ENCODE results near the gene METTL17.
"Not testable (repeated sequence)": the region's sequence is repeated elsewhere in the genome, so short reads cannot be mapped to it uniquely, and the experiment has no call there.

METTL17 gene

DNA sequence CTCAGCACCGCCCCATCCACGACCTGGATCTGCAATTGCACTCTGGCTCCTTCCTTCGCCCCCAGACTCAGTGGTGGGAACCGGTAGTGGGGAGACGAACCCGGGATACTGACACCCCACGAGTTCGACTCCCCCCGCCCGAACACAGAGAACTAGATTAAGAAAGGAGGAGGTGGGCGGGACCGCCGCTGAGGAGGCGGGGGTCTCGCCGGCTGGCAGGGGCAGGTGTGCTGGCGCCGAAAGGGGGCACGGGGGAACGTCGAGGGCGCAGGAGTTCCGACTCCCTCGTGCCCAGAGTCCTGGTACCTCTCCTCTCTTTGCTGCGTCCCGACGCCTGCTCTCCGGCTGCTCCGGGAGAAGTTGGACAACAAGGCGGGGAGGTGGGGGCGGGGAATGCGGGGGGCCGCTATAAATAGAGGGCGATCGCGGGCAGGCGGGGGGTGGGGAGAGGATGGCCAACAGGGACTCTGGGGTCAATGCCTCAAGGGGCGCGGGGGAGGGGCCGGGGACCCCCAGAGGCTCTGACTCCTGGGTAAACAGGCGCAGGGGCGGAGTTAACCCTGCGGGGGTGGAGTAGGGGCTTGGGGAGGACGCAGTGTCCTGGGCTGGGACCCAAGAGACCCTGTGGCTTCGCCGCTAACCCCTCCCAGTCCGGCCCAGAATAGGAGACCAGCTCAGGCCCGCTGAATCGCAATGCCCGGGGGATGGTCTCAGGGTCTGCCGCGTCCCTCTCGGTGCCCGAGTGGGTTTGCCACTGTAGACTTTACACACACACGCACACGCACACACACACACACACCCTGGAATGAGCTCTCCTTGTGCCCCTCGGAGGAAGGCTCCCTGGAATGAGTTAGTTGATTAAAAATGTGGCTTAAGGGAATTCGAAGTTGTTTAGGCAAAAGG is 35.8 kb downstream of the METTL17 start:
- DNase-seq = no peak

DNA sequence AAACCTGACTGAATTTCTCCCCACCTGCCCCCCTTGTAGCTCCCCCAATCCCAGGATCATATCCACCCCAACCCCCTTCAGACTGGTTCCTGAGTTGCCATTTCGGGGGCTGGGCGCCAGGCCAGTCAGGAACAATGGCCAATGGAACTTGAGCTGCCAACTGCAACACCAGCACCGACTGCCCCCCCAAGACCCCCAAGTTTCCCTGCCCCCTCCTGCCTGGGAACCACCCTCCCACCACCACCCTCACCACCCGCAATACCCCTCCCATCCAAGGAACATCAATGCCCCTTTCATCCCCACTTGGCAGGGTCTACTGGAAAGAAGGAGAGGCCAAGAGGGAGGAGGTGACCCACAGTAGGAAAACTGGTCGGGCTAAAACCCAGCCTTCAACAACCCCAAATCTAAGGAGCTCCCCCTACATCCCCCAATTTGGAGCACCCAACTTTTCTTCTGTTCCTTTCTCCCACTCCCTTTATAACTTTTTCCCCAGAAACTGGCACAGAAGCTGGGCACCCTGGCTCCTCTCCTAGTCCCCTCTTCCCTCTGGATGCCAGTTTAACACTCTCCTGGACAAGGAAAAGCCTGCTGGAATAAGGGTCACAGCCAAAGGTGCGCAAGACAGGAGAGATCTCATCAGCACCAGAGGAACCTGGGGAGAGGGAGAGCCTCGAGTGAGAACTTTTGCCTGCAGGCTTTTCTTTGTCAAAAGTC is 36.7 kb downstream of the METTL17 start:
- no peak for DNase-seq

DNA sequence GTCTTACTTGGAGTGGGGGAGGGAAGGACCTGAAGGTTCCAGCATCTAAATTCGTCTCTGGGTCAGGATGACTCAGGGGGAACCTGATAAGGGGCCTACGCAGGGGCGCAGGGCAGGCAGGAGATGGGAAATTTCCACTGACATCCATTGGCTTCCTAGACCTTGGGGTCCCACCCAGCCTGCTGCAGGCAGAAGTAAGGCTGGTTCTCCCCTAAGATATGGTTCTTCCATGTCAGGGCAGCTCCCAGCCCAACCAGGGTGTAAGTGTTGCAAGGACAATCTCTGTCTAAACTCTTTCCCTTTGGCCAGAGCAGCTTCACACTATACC is 37.2 kb downstream of the METTL17 start:
- DNase-seq = no peak

DNA sequence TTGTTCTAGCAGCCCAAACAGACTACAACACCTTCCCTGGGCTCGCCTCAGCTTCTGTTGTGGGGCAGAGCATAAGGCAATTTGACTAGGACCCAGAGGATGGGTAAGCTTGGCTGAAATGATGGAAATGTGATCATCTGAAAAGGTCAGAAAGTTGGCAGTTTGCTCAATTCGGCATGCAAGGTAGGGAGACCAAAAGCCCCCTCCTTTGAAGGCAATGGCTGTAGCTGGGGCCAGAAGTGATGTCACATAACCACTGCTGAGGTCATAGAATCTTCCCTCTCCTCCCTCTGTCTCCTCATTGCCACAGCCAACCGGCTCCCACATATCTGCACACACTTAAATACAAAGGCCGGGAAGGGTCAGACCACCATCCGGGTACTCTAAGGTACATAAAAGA is 40.1 kb downstream of the METTL17 start, which contains the start of gene TPPP2:
Gene TPPP2, plus strand, starts transcription at position 301 of the 400 bp plus-strand sequence. CDS start 365 bp downstream, outside the sequence.
- no peak for DNase-seq

DNA sequence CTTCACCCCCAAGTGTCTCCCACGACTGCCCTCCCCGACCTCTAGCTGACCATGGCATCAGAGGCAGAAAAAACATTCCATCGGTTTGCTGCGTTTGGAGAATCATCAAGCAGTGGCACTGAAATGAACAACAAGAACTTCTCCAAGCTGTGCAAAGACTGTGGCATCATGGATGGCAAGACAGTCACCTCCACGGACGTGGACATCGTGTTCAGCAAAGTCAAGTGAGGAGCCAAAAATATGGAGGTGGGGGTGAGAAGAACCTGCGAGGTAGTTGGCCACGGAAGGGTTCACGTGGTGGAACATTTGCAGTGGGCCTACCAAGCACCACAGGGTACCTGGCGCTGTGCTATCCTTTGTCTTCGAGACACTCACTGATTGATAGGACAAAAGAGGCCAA is 40.8 kb downstream of the METTL17 start:
- DNase-seq = no peak

DNA sequence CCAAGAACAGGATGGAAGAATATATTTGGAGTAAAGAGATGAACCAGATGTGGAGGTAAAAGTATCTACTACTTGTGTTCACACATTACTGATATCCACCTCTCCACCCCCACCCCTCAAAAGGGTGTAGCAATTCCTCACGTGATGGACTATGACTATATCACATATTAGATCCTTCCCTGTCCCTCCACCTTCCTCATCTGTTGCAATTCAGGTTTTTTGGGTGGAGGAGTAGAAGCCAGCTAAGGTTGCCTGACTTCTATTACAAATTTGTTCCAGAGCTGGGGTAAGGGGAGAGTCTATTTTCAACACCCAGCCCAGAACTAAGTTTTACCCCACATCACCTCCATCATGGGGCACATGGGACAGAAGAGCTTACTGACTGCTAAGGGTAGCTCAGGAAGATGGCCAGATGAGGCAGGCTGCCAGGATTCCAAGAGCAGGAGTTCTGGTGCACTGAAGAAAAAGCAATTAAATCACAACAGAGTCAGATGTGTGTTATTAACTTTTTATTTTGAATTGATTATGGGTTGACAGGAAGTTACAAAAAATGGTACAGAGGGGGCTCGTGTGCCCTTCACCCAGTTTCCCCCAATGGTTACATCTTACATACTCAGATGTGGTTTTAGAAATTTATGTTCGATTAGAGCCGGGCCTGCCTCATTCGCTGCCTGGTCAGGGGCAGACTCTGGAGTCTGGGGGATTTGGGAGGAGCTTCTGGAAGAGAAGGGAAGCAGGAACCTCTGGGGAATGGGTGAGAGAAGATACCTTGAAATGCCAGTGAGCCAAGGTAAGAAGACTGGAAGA is 42.7 kb downstream of the METTL17 start:
- no peak for DNase-seq

DNA sequence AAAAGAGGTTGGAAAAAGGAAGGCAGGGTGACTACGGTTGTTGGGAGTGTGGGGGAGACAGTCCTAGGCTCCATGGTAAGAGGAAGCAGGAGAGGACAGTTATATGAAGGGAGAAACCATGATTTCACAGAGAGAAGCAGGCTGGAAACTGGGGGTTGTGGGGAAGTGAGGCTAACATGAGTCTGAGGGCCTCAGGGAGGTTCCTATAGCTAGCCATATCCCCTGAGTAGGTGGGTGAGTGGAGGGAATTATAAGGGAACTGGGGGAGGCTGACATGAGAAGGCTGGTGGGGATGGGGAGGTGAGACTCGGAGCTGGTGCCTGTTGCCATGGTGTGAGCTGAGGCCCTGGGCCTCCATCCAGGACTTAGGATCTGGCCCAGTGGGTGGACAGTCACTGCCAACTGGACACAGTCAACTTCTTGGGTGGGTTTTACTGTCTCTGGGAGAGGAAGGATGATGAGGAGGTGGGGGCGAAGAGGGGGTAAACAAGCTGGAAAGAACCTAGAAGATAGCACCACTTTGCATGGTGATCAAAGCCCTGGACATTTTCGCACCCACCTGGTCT is 43.4 kb downstream of the METTL17 start:
- no peak for DNase-seq

DNA sequence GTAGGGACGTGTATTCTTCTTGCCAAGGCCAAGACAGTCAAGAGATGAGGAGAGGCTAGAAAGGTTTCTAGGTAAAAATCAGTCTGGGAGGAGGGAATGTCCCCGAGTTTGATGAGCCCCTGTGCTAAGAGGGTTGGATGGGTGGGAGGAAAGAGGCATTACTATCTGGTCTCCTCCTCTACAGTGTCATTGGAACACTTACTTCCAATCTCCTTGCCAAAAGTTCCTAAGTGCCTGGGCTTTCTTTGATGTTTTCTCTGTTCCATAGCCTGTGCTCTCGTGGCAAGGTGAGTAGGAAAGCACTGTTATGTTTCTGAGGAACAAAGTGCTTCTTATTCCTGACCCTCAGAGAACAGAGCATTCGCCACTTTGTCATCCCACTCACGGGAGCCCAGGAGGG is 44.9 kb downstream of the METTL17 start, which contains the start of gene RNASE13:
Gene RNASE13, minus strand, starts transcription at position 101 of the 400 bp plus-strand sequence. CDS start 519 bp downstream, outside the sequence.
- no peak for DNase-seq

DNA sequence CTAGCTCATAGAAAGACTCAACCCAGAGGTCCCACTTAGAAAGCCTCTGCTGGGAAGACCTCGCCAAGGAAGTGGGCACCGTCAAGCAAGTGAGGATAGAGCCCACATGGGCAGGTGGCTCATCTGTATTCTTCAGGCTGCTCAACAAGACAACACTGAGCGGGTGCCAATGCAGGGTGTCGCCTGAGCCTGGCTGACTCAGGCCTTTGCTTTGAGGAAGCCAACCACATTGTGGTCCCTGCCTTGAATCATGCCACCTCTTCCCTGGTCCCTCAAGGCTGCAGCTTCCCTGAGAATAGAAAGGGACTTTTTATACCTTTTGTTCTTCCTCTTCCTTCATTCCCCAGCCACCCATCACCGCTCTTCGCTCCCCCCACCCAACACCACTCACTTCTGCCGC is 47.0 kb downstream of the METTL17 start:
- DNase-seq = no peak

DNA sequence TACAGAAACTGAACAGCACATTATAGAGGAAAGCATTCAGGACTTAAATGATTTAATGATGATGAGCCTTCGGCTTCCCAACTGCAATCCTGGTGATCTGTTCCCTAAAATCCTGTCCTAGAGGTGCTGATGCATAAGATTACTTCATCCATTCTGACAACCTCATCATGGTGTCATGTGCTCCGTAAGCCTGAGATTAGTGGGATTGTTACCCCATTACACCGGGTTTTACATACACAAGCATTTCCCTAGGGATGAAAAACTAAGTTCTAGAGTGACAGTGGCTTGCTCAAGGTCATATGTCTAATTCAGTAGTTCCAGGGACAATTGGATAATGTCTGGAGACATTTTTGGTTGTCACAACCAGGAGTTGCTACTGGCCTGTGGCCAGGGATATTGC is 47.4 kb downstream of the METTL17 start:
- no peak for DNase-seq

DNA sequence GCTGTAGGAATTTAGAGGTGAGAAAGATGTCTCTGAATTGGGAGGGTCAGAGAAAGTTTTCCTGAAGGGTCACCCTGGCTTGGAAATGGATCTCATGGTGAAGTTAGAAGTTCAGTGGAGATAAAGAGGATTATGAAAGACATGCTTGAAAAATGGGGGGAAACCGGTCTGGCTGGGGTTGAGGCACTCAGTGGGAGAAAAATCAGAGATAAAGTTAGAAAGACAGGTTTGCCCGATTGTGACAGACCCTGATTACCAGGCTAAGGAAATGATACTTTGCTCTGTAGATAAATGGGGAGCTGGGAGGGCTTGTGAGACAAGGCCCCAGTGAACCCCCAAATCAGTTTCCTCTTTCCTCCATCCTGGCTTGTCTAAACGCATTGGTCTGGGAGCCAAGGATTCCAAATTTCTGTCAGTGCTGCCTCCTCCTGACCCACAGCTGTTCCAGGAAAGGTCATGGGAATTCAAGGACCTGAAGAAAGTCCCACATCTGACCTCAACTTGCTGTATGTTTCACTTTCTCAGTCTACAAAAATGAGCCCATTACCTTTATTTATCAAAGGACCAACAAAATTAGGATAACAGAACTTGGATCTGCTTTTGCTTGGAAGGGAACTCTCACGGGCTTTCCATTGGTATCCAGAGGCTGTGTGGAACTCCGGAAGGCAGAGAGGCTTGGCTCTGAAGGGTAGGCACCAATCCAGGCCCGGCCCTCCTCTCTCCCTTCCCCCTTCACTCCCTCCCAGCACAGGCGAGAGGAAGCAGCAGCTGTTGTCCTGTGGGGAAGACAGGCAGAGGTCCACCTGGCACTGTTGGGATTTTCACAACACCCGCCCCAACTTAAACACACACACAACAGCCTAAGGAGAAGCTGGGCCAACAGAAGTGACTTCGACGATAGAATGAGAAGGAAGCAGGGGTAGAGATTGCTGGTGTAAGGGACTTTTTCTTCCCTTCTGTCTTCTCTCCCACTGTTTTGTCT is 49.0 kb downstream of the METTL17 start:
- no peak for DNase-seq

DNA sequence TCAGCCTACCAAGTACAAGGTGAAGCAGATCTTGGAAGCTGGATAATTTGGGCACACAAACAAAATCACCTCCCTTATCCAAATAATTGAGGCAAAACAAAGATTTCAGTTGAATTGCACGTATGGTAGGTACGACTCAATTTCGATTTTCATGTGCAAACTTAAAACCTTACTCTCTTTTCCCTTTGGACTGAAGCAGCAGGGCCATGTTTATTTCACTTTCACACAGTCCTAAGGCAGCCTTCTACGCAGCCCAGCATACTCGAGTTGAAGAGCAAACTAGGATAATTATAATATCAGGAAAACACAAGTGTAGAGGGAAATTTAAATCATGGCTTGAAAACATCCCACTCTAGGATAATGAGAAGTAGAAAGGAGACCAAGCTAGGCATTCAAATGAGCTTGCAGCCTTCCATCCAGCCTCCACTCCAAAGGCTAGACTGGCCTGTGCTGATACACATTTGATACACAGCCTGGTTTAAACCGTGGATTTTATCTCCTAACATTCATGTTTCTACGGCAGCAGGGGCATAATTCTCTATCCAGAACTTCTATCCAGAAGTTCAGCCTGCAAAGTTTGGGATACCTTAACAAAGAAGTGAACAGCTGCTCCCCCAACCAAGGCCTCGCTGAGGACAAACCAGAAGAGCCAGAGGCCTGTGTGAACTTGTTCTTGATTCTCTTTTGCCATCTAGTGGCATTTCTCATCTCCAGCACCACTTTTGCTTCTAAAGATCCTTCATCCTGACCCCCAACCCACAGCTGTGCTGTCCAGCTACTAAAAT is 50.0 kb downstream of the METTL17 start:
- no peak for DNase-seq

DNA sequence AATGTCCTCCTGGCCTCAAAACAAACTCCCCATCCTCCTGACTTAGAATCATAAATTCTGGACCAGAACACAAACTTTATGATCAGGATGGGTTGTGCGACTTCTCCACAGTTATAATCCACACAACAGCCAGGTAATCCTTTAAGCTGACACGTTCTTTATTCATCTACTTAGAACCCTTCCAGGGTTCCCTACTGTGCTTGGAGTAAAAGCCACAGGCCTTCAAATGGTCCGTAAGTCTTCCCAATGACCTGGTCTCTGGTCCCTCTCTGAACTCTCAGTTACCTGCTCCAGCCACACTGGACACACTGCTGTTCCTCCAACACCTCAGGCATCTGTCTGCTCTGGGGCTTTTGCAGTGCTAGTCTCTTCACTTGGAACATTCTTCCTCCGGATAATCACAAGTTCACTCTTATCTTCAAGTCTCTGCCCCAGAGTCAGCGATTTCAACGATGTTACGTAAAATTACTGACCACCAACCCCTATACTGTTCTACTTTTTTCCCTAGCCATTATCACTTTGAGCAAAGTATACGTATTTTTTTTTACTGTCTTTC is 50.7 kb downstream of the METTL17 start:
- DNase-seq = no peak

DNA sequence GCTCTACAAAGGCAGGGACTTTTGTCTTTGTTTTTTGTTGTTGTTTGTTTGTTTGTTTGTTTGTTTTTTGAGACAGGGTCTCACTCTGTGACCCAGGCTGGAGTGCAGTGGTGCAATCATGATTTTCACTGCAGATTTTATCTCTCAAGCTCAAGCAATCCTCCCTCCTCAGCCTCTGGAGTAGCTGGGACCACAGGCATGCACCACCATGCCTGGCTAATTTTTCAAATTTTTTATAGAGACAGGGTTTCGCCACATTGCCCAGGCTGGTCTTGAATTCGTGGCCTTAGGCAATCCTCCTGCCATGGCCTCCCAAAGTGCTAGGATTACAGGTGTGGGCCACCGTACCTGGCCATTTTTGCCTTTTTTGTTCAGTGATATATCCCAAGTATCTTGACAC is 51.2 kb downstream of the METTL17 start:
- not testable (repeated sequence) for DNase-seq

DNA sequence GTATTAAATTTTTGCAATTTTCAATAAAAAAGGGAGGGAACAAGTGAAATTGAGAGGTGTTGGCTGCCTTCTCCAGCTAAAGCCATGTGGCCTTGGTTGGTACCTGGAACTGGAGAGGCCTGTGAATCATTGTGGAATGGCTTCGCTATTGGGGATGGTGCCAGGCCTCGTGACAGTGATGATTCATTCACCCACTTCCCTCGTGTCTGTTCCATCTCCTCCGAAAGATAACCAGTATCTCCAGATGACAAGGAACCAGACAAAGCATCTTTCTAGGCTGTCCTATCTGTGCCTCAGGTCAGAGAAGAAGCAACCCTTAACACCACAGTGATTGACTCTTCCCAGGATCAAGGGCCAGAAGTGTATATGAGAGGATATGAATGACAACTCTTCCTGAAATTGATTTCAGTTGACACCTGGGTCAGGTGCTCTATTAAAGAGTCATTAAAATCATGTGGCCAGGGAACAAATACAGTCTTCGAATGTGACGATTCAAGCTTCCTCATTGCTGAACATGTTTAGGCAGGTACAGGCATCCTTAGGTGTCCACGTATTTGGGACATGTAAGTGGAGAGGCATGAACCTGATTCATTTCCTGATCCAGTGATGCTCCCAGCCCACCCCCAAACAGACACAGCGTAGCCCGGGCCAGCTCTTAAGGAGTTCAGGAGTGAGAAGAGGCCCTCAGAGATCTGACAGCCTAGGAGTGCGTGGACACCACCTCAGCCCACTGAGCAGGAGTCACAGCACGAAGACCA is 52.1 kb downstream of the METTL17 start, which contains the start of gene RNASE7:
Gene RNASE7, plus strand, starts transcription at position 687 of the 758 bp plus-strand sequence. CDS start 631 bp downstream, outside the sequence.
- DNase-seq = no peak

DNA sequence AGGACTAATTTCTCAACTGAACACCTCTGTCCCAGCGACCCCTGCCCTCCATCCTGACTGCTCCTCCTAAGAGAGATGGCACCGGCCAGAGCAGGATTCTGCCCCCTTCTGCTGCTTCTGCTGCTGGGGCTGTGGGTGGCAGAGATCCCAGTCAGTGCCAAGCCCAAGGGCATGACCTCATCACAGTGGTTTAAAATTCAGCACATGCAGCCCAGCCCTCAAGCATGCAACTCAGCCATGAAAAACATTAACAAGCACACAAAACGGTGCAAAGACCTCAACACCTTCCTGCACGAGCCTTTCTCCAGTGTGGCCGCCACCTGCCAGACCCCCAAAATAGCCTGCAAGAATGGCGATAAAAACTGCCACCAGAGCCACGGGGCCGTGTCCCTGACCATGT is 53.1 kb downstream of the METTL17 start:
- DNase-seq = no peak

DNA sequence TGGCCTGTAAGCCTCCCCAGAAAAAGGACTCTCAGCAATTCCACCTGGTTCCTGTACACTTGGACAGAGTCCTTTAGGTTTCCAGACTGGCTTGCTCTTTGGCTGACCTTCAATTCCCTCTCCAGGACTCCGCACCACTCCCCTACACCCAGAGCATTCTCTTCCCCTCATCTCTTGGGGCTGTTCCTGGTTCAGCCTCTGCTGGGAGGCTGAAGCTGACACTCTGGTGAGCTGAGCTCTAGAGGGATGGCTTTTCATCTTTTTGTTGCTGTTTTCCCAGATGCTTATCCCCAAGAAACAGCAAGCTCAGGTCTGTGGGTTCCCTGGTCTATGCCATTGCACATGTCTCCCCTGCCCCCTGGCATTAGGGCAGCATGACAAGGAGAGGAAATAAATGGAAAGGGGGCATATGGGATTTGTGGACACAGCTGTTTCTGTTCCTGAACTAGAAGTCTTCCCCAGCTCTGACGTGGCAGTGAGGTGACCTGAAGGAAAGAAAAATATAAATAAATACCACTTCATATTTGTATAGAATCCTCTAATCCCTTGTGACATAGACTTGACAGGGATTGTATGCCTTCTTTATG is 53.7 kb downstream of the METTL17 start:
- DNase-seq = no peak

DNA sequence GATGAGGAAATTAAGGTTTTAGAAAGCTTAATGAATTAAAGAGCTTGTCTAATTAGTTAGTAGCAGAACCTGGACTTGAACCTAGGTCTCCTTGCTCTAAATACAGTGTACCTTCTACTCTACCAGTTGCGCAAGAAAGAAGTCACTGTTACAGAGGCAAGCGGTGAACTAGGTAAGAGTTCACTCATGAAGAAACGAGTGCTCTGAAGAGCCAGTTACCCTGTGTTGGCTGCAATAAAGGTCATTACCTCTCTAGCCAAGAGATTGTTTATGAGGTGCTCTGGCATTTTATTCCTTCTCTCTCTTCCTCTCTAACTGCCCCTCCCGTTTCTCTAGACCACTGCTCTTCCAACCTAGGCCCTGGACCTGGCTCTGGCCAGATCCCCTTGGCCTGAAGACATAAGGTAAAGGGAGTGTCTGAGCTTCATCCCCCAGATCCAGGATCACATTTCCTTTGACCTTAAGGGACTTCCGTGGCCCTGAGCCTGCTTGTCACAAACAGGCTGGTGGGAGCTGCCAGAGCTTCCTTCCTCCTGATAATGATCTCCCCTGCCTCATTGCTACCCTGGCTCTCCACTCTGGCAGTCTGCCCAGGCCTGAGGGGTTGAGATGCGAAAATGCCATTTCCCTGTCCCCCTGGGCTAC is 54.3 kb downstream of the METTL17 start:
- no peak for DNase-seq

Measured in activated CD8-positive, alpha-beta memory T cell treated with anti-CD3 and anti-CD28 coated beads, Interleukin-2, amount 50 U/mL, for 48 hours (primary cell).